Uterus (tissue), 4 donors: ENCODE measurements around the gene ZBTB20. TPM values are rescaled to one million over a fixed set of nuclear protein-coding genes. Genes with fewer than 3 reads are reported as not detected.

Experiments used
- DNase-seq, 2 donors: peaks; one replicate each; pipeline ENCODE4 v3.0.0-alpha.2; 2019 to 2020
- H3K27ac ChIP-seq, 2 donors: fragments of 200-600 bp; sonication (generic); 1 replicate in 1 of 2; 2 replicates in 1 of 2; pipeline ENCODE4 v1.5.1; 2016 to 2018
- H3K27me3 ChIP-seq, 2 donors: fragments of 200-600 bp; sonication (generic); one replicate each; pipeline ENCODE4 v1.5.1; 2018 to 2019; ENCODE audit warnings: control low read depth in 1 of 2
- H3K36me3 ChIP-seq, 2 donors: fragments of 200-600 bp; sonication (generic); one replicate each; pipeline ENCODE4 v1.5.1; 2019; ENCODE audit warnings: control low read depth in 1 of 2
- H3K4me1 ChIP-seq, 2 donors: fragments of 200-600 bp; sonication (generic); one replicate each; pipeline ENCODE4 v1.5.1; 2018 to 2019; ENCODE audit warnings: control low read depth in 1 of 2
- H3K4me3 ChIP-seq, 2 donors: fragments of 200-600 bp; sonication (generic); 1 replicate in 1 of 2; 2 replicates in 1 of 2; pipeline ENCODE4 v1.5.1; 2018 to 2019; ENCODE audit warnings: mild to moderate bottlenecking in 1 of 2
- H3K9me3 ChIP-seq, 2 donors: fragments of 200-600 bp; sonication (generic); one replicate each; pipeline ENCODE4 v1.5.1; 2019; ENCODE audit warnings: control low read depth in 1 of 2
- CTCF ChIP-seq, 4 experiments: fragments of 200-600 bp in 2 of 4; fragments of 450-650 bp in 2 of 4; sonication (generic) in 2 of 4; IDR thresholded peaks; one replicate each; pipeline ENCODE4 v1.5.1; 2016 to 2019; ENCODE audit warnings: antibody characterized with exemption in 4 of 4, mild to moderate bottlenecking in 2 of 4, moderate library complexity in 1 of 4
- POLR2A ChIP-seq, 2 donors: fragments of 450-650 bp; IDR thresholded peaks; one replicate each; pipeline ENCODE4 v1.6.1; 2016; ENCODE audit warnings: antibody characterized with exemption in 2 of 2, mild to moderate bottlenecking in 1 of 2, moderate library complexity in 1 of 2
- intact Hi-C: fragments of 100-400 bp; cut with DNase I; formaldehyde crosslinking; loops from one replicate; pipeline ENCODE4 v1.15.1; 2023; ENCODE audit warnings: low total_unique reads
- total RNA-seq, 4 donors: library from RNA; depleted of rRNA in 3 of 4; stranded (reverse); fragments of >200 nt in 3 of 4; gene quantifications; one replicate each; pipeline versions ENCODE4 v1.1.0 to v1.2.4, GENCODE V29; 2014 to 2023
- donor health status: DM: yes; HTN: yes; CAD: no.

Gene ZBTB20
- total RNA-seq, 4 donors from 2014 or later = 35.6 to 157 (median 85.1) TPM

DNA sequence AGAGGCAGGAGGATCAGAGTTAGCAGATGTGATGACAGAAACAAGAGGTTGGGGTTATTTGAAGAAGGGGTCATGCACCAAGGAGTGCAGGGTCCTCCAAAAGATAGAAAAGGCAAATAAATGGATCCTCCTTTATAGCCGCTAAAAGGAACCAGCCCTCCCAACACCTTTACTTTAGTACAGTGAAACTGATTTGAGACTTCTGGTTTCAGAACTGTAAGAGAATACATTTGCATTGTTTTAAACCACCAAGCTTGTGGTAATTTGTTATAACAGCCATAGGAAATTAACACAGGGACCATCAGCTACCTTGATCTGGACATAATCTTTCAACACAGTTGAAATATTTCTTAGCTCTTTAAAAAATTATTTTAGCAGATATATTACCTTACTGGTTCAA is 686.6 kb downstream of the ZBTB20 start:
- Histone ChIP-seq H3K4me3 (no peak overlapping the region), H3K4me1 (no peaks in the 10 kb centered on the region), H3K36me3 (no peaks in the 10 kb centered on the region), H3K27ac (no peak overlapping the region), H3K27me3 (no peaks in the 10 kb centered on the region), H3K9me3 (no peaks in the 10 kb centered on the region)
- intact Hi-C loops = no loop called here
- no peak for DNase-seq
- TF ChIP-seq POLR2A (IDR thresholded peaks at IDR 0.05) (no peak), CTCF (IDR thresholded peaks at IDR 0.05) (no peak)

DNA sequence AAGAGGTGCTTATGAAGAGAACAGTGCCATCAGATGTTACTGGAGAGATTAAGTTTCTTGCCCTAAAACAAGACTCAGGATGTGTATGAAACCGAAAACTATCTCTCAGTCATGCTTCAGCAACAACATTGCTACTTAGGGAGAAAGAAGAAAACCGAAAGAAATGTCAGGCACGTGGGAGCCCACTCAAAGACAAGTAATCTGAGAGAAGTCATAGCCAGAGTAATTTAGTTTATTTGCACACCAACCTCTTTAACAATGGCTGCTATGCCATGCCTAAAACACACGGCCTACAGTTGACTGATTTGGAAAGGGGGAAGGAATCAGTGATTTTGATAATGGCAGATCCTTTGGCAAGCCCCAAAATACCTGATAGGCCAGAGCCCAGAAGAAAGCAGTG is 690.3 kb downstream of the ZBTB20 start:
- no peak for TF ChIP-seq POLR2A (IDR thresholded peaks at IDR 0.05)
- Histone ChIP-seq H3K27ac (no peak overlapping the region), H3K9me3 (no peaks in the 10 kb centered on the region), H3K36me3 (no peaks in the 10 kb centered on the region), H3K27me3 (no peaks in the 10 kb centered on the region), H3K4me1 (no peaks in the 10 kb centered on the region), H3K4me3 (no peak overlapping the region)
- DNase-seq = no peak
- intact Hi-C loops = no loop called here

DNA sequence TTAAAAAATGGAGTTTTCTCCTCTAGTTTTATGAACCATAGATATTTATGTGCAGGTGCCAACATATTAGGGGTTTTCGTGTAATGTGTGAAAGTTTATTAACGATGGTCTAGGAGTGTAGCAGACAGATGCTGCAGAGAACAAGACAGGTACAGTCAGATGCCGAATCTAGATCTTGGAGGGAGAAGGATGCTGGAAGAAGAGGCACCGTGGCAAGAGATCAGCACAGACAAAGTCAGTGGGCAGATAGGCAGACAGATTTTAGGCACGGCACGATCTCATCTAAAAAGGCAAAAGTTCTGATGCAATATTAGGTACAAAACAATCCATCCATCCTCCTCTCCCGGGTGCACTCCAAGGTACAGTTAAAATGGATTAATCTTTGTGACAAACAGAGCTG is 691.7 kb downstream of the ZBTB20 start:
- Histone ChIP-seq H3K4me1 (no peaks in the 10 kb centered on the region), H3K27ac (peak overlapping the region; percentile 78 to 89), H3K36me3 (no peaks in the 10 kb centered on the region), H3K27me3 (no peaks in the 10 kb centered on the region), H3K4me3 (peak overlapping the region; percentile 37 to 48), H3K9me3 (no peaks in the 10 kb centered on the region)
- no peak for DNase-seq
- no peak for TF ChIP-seq POLR2A (IDR thresholded peaks at IDR 0.05)
- no peak for TF ChIP-seq CTCF (IDR thresholded peaks at IDR 0.05)
- intact Hi-C loops = no loop called here

DNA sequence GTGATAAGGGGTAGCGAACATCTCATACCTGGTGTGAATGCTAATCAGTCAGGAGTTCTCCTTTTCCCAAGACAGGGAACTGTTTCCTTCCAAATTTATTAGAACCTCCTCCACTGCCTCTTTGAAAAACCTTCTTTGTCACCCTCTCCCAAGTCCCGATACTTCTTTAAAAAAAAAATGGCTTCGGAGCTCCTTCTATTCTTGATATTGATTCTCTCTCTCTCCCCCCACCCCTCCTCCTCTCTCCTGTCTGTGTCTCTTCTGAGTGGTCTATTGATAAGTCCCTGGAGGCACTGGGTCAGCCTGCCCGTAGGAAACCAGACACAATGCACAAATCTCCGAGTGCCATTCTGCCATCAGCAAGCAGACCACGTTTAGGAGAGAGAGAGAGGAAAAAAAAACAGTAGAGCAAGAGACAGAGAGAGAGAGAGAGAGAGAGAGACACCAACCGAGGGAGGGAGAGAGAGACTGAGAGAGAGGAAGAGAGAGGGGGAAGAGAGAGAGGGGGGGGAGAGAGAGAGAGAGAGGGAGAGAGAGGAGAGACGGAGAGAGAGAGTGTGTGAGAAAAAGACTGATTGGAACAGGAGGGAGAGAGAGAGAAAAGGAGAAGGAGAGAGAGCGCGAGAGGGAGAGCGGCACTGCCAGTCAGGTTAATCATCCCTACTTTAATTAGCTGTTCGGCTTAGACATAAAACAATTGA is 692.4 kb downstream of the ZBTB20 start:
- H3K9me3 ChIP-seq = no peaks in the 10 kb centered on the region
- no peaks in the 10 kb centered on the region for H3K4me1 ChIP-seq
- H3K27me3 ChIP-seq = no peaks in the 10 kb centered on the region
- intact Hi-C loops = no loop called here
- H3K36me3 ChIP-seq = no peaks in the 10 kb centered on the region
- TF ChIP-seq CTCF (IDR thresholded peaks at IDR 0.05) (peak; percentile 27 to 80 (median 44)), POLR2A (IDR thresholded peaks at IDR 0.05) (no peak)
- peak overlapping the region; percentile 37 to 48 for H3K4me3 ChIP-seq
- peak overlapping the region; percentile 78 to 89 for H3K27ac ChIP-seq
- no peak for DNase-seq

DNA sequence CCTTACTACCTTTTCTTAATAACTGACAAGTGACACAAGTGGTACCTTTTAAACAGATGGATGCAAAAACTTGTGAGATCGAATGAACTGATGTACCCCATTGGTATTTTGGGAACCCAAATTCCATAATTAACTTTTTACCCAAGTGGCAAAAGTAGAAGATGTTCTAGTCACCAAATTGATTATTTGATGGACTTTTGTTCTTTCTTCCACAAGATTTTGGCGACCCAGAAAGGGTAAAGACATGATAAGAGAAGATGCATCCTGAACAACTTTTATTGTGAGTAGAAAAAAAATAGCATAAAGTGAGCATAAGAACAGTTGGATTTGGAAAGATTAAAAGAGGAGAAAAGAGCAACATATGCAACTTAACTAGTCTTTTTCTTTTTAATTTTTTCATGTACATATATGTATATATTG is 693.7 kb downstream of the ZBTB20 start:
- intact Hi-C loops = no loop called here
- H3K27ac ChIP-seq = peak overlapping the region; percentile 78 to 89

More for the DNA sequence above, 693.7 kb downstream of the ZBTB20 start:
- DNase-seq = no peak
- H3K9me3 ChIP-seq = no peaks in the 10 kb centered on the region
- H3K36me3 ChIP-seq = no peaks in the 10 kb centered on the region
- TF ChIP-seq POLR2A (IDR thresholded peaks at IDR 0.05) (no peak), CTCF (IDR thresholded peaks at IDR 0.05) (no peak)
- H3K27me3 ChIP-seq = no peaks in the 10 kb centered on the region
- H3K4me1 ChIP-seq = no peaks in the 10 kb centered on the region
- peak overlapping the region in 1 of 2 donors; percentile 48 for H3K4me3 ChIP-seq
